Mesothelial cell of epicardium (in vitro differentiated cells): Measurements from ENCODE around the gene SPAG8. TPM values are rescaled to one million over a fixed set of nuclear protein-coding genes. Genes with fewer than 3 reads are reported as not detected.

Experiments
- DNase-seq, 2 experiments: peaks; one replicate each; pipeline ENCODE4 v3.0.0; 2021; ENCODE audit warnings: low spot score in 2 of 2; ENCODE audit not compliant: unreplicated experiment in 2 of 2
- H3K27ac Mint-ChIP-seq: 2 replicates; pipeline ENCODE4 v1.8.0; 2021; ENCODE audit warnings: mixed read lengths
- H3K27me3 Mint-ChIP-seq: 2 replicates; pipeline ENCODE4 v1.8.0; 2021; ENCODE audit warnings: low read depth, mixed read lengths
- H3K36me3 Mint-ChIP-seq: 2 replicates; pipeline ENCODE4 v1.8.0; 2021; ENCODE audit warnings: mixed read lengths
- H3K4me1 Mint-ChIP-seq: 2 replicates; pipeline ENCODE4 v1.8.0; 2021; ENCODE audit warnings: mixed read lengths
- H3K4me3 Mint-ChIP-seq: 2 replicates; pipeline ENCODE4 v1.8.0; 2021; ENCODE audit warnings: mild to moderate bottlenecking, moderate library complexity, mixed read lengths
- H3K9me3 Mint-ChIP-seq: 2 replicates; pipeline ENCODE4 v1.8.0; 2021; ENCODE audit warnings: mixed read lengths
- total RNA-seq: library from RNA; stranded (reverse); gene quantifications from 3 replicates; pipeline ENCODE4 v1.2.1, GENCODE V29; 2021
- TF ChIP-seq, protein P1 (sequence below): fragments of 200-600 bp; sonication (generic); IDR thresholded peaks from one replicate; pipeline ENCODE4 v1.5.0; 2021; ENCODE audit warnings: antibody characterized with exemption; ENCODE audit not compliant: unreplicated experiment

SPAG8 gene
- total RNA-seq, 1 donor from 2014 or later, result 0.89 TPM

DNA sequence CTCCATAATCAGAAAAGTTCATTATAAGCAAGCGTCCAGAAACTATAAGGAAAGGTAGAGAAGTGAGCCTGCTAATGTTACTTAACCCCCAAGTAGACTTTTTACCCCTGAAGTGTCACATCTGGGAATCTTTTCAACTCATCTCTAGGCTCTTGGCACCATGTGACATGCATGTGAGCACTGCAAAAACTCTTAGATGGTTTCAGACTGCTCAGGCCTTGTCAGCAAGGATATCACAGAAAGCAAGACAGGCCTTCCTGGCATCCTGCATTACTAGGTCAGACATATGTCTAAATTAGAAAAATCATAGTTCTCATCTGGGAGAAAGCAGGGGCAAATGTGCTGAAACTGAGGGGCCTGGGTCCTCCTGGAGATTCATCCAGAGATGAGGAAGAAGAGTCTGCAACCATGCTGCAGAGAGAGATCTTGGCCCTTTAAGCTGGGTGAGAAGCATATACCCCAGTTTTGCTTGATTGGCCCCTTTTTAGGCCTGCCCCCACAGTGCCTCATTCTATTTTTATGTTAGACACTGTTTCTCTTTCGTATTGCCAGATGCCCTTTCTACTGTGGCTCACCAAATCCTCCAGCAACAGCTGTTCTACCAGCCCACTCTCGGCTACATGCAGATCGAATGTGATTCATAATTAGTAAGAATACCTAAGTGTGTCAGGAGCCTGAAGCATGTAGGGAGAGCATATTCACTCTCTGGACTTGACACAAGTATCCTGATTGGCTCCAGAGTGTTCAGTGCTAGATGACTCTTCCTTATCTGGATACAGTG lies 35.9 kb upstream of the SPAG8 start:
- no peaks in the 10 kb centered on the region for H3K27me3 Mint-ChIP-seq
- peaks cover 31% of the 10 kb centered on the region for H3K36me3 Mint-ChIP-seq
- no peak for DNase-seq
- H3K9me3 Mint-ChIP-seq, result no peaks in the 10 kb centered on the region
- TF ChIP-seq, protein P1, sequence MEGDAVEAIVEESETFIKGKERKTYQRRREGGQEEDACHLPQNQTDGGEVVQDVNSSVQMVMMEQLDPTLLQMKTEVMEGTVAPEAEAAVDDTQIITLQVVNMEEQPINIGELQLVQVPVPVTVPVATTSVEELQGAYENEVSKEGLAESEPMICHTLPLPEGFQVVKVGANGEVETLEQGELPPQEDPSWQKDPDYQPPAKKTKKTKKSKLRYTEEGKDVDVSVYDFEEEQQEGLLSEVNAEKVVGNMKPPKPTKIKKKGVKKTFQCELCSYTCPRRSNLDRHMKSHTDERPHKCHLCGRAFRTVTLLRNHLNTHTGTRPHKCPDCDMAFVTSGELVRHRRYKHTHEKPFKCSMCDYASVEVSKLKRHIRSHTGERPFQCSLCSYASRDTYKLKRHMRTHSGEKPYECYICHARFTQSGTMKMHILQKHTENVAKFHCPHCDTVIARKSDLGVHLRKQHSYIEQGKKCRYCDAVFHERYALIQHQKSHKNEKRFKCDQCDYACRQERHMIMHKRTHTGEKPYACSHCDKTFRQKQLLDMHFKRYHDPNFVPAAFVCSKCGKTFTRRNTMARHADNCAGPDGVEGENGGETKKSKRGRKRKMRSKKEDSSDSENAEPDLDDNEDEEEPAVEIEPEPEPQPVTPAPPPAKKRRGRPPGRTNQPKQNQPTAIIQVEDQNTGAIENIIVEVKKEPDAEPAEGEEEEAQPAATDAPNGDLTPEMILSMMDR, result no peak
- H3K4me1 Mint-ChIP-seq, result peaks cover 21% of the 10 kb centered on the region
- H3K4me3 Mint-ChIP-seq, result no peak overlapping the region
- H3K27ac Mint-ChIP-seq, result no peak overlapping the region

DNA sequence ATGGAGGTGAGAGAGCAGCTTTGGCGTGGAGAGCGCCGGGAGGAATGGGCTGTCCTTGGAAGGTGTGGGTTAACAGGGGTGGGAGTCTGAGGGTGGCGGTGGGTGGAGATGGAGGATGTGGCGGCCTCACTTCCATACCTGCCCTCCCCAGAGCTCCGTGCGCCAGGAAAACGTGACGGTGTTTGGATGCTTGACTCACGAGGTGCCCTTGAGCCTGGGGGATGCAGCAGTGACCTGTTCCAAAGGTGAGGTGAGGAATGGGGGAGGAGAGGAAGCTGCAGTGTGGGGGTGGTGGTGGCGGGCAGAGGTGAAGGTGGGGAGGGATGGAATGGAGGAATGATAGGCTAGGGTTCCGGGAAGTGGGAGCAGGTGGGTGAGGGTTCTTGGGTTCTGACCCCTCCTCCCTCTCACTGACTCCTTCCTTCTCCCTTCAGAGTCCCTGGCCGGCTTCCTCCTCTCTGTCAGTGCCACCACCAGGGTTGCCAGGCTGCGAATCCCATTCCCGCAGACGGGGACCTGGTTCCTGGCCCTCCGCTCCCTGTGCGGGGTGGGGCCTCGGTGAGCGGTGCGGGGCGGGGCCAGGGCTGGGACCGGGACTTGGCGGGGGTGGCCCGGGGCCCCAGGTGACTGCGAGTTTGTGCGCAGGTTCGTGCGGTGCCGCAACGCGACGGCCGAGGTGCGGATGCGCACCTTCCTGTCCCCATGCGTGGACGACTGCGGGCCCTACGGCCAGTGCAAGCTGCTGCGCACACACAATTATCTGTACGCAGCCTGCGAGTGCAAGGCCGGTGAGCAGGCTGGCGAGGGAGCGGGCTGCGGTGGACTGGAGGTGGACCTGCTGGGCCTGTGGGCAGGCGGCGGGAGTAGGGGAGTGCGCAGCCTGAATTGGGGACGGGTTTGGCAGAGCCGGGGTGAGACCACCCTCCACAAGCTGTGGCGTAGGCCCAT lies 34.0 kb upstream of the SPAG8 start:
- no peaks in the 10 kb centered on the region for H3K27me3 Mint-ChIP-seq
- H3K36me3 Mint-ChIP-seq, result peaks cover 29% of the 10 kb centered on the region
- TF ChIP-seq, protein P1, result no peak
- H3K4me1 Mint-ChIP-seq, result peaks cover 21% of the 10 kb centered on the region
- H3K27ac Mint-ChIP-seq, result peak overlapping the region; percentile 31
- H3K4me3 Mint-ChIP-seq, result peak overlapping the region; percentile 43
- no peaks in the 10 kb centered on the region for H3K9me3 Mint-ChIP-seq
- no peak for DNase-seq

DNA sequence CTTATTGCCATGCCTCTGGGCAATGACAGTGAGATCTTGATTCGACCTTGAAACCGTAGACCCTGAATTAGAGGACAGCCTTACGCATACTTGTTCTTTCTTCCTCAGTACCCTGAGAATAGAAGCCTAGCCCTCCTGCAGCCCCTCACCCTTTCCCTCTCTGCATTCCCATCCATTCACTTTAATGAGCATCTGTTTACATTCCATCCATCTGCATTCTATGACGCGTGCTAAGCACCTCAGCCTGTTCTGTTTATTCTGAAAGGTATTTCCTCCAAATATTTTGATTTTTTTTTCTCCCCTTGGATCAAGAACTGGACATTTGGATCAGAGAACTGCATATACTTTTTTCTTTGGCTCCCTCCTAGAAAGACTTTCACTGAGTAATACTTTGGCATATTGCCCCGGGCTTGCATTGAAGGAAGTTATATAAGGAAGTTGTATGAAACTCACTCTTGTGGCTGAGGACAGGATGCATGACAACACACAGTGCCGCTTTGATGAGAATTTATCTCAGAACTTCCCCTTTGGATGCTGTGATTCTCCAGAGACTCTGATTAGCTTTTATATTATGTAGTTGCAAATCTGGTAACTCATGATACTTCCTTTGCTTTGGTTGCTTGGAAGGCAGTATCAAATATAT lies 32.7 kb upstream of the SPAG8 start:
- TF ChIP-seq, protein P1, result no peak
- no peak for DNase-seq
- peak overlapping the region; percentile 57 for H3K27ac Mint-ChIP-seq
- H3K36me3 Mint-ChIP-seq, result peaks cover 25% of the 10 kb centered on the region
- H3K9me3 Mint-ChIP-seq, result no peaks in the 10 kb centered on the region
- H3K4me1 Mint-ChIP-seq, result peaks cover 21% of the 10 kb centered on the region
- H3K4me3 Mint-ChIP-seq, result no peak overlapping the region
- H3K27me3 Mint-ChIP-seq, result no peaks in the 10 kb centered on the region

DNA sequence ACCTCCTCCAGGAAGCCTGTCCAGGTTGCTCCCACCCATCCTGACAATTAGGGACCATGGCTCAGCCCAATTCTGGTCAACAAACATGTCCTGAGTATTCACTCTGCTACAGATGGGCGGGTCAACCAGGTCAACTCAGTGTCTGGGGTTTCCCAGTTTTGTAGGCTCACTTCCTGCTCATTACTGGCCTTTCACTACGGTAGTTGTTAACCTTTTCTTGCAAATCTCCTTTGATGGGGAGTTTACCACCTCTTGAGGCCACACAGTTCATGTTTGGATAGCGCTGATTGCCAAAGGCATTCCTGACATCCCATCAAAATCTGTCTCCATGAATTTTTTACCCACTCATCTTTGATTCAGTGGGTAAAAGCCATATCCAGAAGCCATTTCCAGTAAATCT lies 30.7 kb upstream of the SPAG8 start:
- Mint-ChIP-seq H3K27ac (no peak overlapping the region), H3K27me3 (no peaks in the 10 kb centered on the region), H3K4me3 (no peak overlapping the region), H3K9me3 (no peaks in the 10 kb centered on the region), H3K36me3 (peaks cover 14% of the 10 kb centered on the region), H3K4me1 (peaks cover 21% of the 10 kb centered on the region)
- no peak for DNase-seq
- TF ChIP-seq, protein P1, result no peak

DNA sequence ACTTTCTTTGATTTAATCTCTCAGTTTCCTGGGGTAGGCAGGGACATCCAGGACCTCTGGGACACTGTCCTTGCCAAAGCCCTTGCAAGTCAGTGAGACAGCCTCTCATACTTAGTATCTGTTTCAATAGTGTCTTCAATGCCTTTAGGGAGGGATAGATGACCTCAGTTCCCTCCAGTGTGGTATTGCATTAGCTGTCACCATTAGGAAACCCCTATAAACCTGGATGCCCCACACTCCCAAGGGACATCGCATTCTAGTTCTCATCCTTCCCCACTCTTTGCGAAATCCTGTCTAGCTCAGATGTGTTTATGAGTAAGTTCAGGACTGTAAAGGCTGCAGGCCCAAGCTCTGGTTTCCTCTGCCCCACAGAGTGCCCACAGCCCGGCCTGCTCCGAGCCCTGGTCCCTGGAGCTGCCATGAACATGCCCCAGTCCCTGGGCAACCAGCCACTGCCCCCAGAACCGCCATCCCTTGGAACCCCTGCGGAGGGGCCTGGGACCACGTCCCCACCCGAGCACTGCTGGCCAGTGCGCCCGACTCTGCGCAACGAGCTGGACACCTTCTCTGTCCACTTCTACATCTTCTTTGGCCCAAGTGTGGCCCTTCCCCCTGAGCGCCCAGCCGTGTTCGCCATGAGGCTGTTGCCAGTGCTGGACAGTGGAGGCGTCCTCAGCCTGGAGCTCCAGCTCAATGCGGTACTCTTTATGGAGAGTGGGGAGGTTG lies 30.1 kb upstream of the SPAG8 start:
- Mint-ChIP-seq H3K27me3 (no peaks in the 10 kb centered on the region), H3K27ac (no peak overlapping the region), H3K4me3 (no peak overlapping the region), H3K36me3 (peaks cover 8% of the 10 kb centered on the region), H3K9me3 (no peaks in the 10 kb centered on the region), H3K4me1 (peaks cover 21% of the 10 kb centered on the region)
- no peak for DNase-seq
- TF ChIP-seq, protein P1, result no peak
